ENCODE measurements around the gene SEMA6D. TPM values are rescaled to one million over a fixed set of nuclear protein-coding genes. Genes with fewer than 3 reads are reported as not detected.
A peak's percentile ranks its signal among the peaks of the same experiment; 100 is the strongest.

Gene SEMA6D
- total and polyA plus RNA-seq, 2 donors (not counting 1 experiment from before 2014, with no cell fraction given) = 2.4 to 13.4 TPM

DNA sequence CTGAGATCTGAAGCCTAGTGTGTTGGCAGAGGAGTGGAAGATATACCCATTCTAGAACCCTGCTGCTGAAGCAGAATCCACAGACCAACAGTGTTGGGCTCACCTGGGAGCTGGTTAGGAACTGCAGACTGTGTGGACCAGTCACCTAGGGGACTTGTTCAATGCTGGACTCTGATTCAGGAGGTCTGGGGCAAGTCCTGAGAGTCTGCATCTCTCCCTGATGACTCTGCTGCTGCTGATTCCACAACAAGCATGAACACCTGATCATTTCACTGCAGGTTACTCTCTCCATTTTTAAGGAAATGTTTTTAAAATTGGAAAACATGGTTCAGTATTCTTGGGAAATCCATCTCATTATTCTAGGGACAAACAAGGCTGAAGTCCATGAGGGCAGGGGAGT is 84.9 kb downstream of the SEMA6D start:
- TF ChIP-seq EZH2 (IDR thresholded peaks at IDR 0.05; ENCODE audit: low read length, missing control alignments) = no peak
- TF ChIP-seq, protein P1, sequence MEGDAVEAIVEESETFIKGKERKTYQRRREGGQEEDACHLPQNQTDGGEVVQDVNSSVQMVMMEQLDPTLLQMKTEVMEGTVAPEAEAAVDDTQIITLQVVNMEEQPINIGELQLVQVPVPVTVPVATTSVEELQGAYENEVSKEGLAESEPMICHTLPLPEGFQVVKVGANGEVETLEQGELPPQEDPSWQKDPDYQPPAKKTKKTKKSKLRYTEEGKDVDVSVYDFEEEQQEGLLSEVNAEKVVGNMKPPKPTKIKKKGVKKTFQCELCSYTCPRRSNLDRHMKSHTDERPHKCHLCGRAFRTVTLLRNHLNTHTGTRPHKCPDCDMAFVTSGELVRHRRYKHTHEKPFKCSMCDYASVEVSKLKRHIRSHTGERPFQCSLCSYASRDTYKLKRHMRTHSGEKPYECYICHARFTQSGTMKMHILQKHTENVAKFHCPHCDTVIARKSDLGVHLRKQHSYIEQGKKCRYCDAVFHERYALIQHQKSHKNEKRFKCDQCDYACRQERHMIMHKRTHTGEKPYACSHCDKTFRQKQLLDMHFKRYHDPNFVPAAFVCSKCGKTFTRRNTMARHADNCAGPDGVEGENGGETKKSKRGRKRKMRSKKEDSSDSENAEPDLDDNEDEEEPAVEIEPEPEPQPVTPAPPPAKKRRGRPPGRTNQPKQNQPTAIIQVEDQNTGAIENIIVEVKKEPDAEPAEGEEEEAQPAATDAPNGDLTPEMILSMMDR (conservative IDR thresholded peaks at IDR 0.05 in 1 of 2, IDR thresholded peaks at IDR 0.05 in 1 of 2; ENCODE audit: low read depth in 1 of 2, low read length in 2 of 2) = no peak
- Histone ChIP-seq H3K4me3 (replicated peaks in 1 of 4; ENCODE audit: control extremely low read depth in 1 of 4, insufficient read depth in 1 of 4, low read depth in 3 of 4, low read length in 4 of 4) (no peak overlapping the region), H2AFZ (ENCODE audit: low read length) (no peak overlapping the region), H3K27ac (ENCODE audit: insufficient read depth, low read length) (no peak overlapping the region), H3K36me3 (ENCODE audit: control insufficient read depth, insufficient read depth, low read length) (no peaks in the 10 kb centered on the region), H3K79me2 (ENCODE audit: control insufficient read depth, insufficient read depth, low read length) (no peaks in the 10 kb centered on the region), H3K4me2 (ENCODE audit: extremely low read depth, insufficient read depth, low read length) (no peak overlapping the region), H3K4me1 (ENCODE audit: control insufficient read depth, extremely low read depth, insufficient read depth, low read length) (no peaks in the 10 kb centered on the region), H3K9me3 (ENCODE audit: control insufficient read depth, insufficient read depth, low read depth, low read length) (no peaks in the 10 kb centered on the region), H4K20me1 (ENCODE audit: control insufficient read depth, extremely low read depth, insufficient read depth, low read length) (no peaks in the 10 kb centered on the region), H3K27me3 (ENCODE audit: control insufficient read depth, insufficient read depth, low read length) (no peaks in the 10 kb centered on the region), H3K9ac (ENCODE audit: insufficient read depth, low read length) (no peak overlapping the region)
- no peak for DNase-seq (ENCODE audit: low read depth in 2 of 2)

DNA sequence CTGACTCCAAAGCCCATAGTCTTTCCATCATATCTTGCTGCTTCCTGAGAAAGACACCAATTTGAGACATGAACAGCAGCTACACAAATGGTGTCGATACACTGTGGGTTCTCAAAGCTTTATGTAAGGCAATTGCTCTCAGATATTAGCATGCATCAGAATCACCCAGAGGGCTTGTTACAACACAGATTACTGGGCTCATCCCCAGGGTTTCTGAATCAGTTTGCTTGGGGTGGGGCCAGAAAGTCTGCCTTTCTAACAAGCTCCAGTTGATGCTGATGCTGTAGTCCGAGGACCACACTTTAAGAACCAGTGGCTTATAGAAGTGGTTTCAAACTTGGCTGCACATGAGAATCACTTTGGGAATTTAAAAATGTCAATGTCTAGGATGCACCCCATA is 86.5 kb downstream of the SEMA6D start:
- Histone ChIP-seq H3K9me3 (ENCODE audit: control insufficient read depth, insufficient read depth, low read depth, low read length) (no peaks in the 10 kb centered on the region), H3K27ac (ENCODE audit: insufficient read depth, low read length) (no peak overlapping the region), H3K36me3 (ENCODE audit: control insufficient read depth, insufficient read depth, low read length) (no peaks in the 10 kb centered on the region), H3K4me2 (ENCODE audit: extremely low read depth, insufficient read depth, low read length) (no peak overlapping the region), H3K4me3 (replicated peaks in 1 of 4; ENCODE audit: control extremely low read depth in 1 of 4, insufficient read depth in 1 of 4, low read depth in 3 of 4, low read length in 4 of 4) (no peak overlapping the region), H3K79me2 (ENCODE audit: control insufficient read depth, insufficient read depth, low read length) (no peaks in the 10 kb centered on the region), H3K4me1 (ENCODE audit: control insufficient read depth, extremely low read depth, insufficient read depth, low read length) (no peaks in the 10 kb centered on the region), H2AFZ (ENCODE audit: low read length) (no peak overlapping the region), H3K9ac (ENCODE audit: insufficient read depth, low read length) (no peak overlapping the region), H4K20me1 (ENCODE audit: control insufficient read depth, extremely low read depth, insufficient read depth, low read length) (no peaks in the 10 kb centered on the region), H3K27me3 (ENCODE audit: control insufficient read depth, insufficient read depth, low read length) (no peaks in the 10 kb centered on the region)
- TF ChIP-seq, protein P1 (conservative IDR thresholded peaks at IDR 0.05 in 1 of 2, IDR thresholded peaks at IDR 0.05 in 1 of 2; ENCODE audit: low read depth in 1 of 2, low read length in 2 of 2) = no peak
- no peak for TF ChIP-seq EZH2 (IDR thresholded peaks at IDR 0.05; ENCODE audit: low read length, missing control alignments)
- peak in 1 of 2 donors; percentile 4 for DNase-seq (ENCODE audit: low read depth in 2 of 2)

DNA sequence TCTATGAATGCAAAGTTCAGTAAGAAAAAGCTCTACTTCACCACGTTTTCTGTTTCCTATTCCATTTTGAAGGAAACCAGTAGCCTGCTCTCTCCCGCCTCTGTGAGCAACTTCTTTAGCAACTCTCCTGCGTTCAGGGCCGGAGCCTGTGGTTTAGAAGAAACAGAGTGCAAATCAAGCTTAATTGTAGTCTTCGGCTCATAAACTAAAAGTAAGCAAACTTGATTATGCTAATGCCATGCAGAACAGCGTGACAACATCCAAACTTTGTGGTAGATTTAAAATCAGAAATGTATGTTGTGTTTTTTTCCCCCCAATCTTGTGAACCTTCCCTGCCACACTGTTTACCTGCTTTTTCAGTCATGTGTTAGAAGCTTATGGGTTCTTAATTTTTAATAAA is 87.4 kb downstream of the SEMA6D start:
- Histone ChIP-seq H2AFZ (ENCODE audit: low read length) (no peak overlapping the region), H3K27me3 (ENCODE audit: control insufficient read depth, insufficient read depth, low read length) (no peaks in the 10 kb centered on the region), H3K9me3 (ENCODE audit: control insufficient read depth, insufficient read depth, low read depth, low read length) (no peaks in the 10 kb centered on the region), H3K9ac (ENCODE audit: insufficient read depth, low read length) (no peak overlapping the region), H3K4me2 (ENCODE audit: extremely low read depth, insufficient read depth, low read length) (no peak overlapping the region), H3K4me1 (ENCODE audit: control insufficient read depth, extremely low read depth, insufficient read depth, low read length) (no peaks in the 10 kb centered on the region), H4K20me1 (ENCODE audit: control insufficient read depth, extremely low read depth, insufficient read depth, low read length) (no peaks in the 10 kb centered on the region), H3K36me3 (ENCODE audit: control insufficient read depth, insufficient read depth, low read length) (no peaks in the 10 kb centered on the region), H3K27ac (ENCODE audit: insufficient read depth, low read length) (no peak overlapping the region), H3K4me3 (replicated peaks in 1 of 4; ENCODE audit: control extremely low read depth in 1 of 4, insufficient read depth in 1 of 4, low read depth in 3 of 4, low read length in 4 of 4) (no peak overlapping the region), H3K79me2 (ENCODE audit: control insufficient read depth, insufficient read depth, low read length) (no peaks in the 10 kb centered on the region)
- TF ChIP-seq EZH2 (IDR thresholded peaks at IDR 0.05; ENCODE audit: low read length, missing control alignments) = no peak
- DNase-seq (ENCODE audit: low read depth in 2 of 2) = no peak
